Pulmonary artery endothelial cell (primary cell): ENCODE measurements around the gene KRT4. TPM values are rescaled to one million over a fixed set of nuclear protein-coding genes. Genes with fewer than 3 reads are reported as not detected.

Source experiments
- DNase-seq: peaks from one replicate; pipeline ENCODE4 v3.0.0-alpha.2; 2011; ENCODE audit warnings: low read depth, low spot score
- total RNA-seq: library from RNA; depleted of rRNA; stranded (reverse); fragments of >200 nt; gene quantifications from 2 replicates; pipeline ENCODE4 v1.2.3, GENCODE V29; 2014

KRT4 gene
- total RNA-seq, 1 donor from 2014 or later: not detected

GRCh38 chr12:52836491-52837412 is 22.8 kb upstream of the KRT4 start:
- DNase-seq: no peak

DNA sequence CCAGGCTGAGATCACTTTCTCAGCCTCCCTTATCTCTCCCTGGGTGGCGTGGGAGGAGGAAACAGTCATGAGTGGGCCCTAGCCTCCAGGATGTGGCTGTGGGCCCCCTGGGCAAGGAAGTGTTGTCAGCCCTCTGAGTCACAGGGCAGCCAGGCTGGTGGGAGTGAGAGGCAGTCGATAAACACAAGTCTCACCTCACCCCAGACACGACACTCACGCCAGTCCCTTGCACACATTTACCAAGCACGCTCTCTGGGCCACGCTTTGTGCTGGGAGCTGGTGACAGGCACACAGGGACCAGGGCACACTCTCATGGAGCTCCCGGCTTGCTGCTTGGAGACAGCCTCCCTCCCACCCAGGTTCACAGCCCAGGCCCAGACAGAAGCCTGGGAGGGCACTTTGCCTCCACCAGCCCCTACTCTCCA is 22.1 kb upstream of the KRT4 start:
- DNase-seq: peak; percentile 30

- no peak for DNase-seq
These were observed 21.5 kb upstream of the KRT4 start for GRCh38 chr12:52835271-52836041.

DNA sequence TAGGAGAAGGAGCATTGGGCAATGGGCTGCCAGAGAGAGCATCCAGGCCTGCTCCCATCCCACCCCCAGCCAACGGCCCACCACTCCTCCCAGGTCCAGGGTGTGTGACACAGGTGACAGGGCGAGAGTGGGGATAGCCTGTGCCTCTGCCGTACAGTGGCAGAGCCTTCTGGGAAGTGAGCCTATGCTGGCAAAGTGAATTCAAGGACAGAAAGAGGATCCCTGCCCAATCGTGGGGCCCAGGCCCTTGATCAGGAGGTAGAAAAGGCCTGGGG is 20.7 kb upstream of the KRT4 start:
- DNase-seq: no peak

DNA sequence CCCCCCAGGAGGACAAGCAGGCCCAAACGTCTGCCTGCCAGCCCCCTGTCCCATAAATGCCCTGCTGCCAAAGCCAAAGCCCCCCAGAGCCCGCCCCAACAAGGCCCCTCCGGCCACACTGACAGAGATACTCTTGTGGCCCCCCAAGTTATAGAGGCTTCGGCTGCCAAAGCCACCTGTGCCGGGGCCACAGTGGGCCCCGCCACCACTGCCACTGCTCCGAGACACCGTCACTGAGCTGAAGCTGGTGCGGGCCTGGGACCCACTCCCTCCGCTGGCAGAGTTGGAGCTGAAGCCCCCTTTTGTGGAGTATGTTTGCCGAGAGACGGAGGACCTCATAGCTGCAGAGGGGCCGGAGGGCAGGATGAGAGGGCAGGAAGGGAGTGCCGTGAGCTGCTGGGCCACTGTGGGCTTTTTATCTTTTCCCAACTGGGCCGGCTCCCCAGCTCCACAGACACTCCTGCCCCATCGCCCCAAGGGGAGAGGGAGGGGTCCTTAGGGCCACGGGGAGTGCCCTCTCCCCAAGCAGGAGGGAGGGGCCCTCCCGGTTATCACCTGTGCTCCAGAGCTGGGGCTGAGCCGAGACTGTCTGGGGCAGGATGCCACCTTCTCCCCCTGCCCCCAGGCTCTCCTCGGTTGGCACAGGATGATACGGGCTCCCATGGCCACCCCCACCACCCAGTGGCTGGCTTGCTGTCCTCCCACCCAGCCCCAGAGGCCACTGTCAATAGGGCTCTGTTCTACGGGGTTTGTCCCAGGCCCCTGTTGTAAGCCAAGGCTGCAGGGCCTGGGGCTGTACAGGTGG is 20.2 kb upstream of the KRT4 start, which contains the start of gene KRT79:
Gene KRT79 (minus strand): TSS at position 390 of the 805 bp plus-strand sequence. CDS start 51 bp downstream, at position 339.
- DNase-seq: no peak

GRCh38 chr12:52832985-52833905 is 19.3 kb upstream of the KRT4 start:
- no peak for DNase-seq

DNA sequence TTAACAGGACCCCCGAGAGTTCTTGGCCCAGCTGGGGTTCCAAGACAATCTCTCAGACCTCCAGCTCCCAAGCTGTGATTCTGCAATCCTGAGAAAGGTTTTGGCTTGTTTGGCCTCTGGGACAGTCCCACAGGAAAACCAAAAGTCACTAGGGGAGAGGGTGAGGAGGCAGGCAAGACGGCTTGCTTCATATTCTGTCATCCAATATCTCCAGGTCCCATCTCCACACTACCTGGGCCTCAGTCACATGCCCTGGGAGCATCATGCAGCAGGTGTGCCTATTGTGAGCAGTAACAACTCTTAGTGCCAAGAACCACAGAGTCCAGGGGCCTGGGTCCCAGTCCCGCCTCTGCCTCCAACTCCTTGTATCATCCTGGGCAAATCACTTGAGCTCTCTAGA is 18.5 kb upstream of the KRT4 start:
- no peak for DNase-seq

DNA sequence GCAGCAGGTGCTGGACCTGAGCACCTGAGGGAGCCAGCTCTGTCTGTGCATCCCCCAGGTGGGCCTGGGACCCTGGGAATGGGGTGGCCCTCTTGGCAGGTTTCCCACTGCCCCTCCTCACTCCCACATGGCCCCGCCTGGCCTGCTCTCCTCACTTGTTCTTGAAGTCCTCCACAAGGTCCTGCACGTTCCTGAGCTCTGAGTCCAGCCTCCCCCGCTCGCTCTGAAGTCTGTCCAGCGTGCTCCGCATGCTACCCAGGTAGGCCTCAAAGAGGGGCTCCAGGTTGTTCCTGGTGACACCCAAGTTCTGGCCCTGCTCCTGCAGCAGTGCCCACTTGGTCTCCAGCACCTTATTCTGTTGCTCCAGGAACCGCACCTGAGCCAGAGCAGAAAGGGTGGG is 17.3 kb upstream of the KRT4 start:
- DNase-seq: no peak

DNA sequence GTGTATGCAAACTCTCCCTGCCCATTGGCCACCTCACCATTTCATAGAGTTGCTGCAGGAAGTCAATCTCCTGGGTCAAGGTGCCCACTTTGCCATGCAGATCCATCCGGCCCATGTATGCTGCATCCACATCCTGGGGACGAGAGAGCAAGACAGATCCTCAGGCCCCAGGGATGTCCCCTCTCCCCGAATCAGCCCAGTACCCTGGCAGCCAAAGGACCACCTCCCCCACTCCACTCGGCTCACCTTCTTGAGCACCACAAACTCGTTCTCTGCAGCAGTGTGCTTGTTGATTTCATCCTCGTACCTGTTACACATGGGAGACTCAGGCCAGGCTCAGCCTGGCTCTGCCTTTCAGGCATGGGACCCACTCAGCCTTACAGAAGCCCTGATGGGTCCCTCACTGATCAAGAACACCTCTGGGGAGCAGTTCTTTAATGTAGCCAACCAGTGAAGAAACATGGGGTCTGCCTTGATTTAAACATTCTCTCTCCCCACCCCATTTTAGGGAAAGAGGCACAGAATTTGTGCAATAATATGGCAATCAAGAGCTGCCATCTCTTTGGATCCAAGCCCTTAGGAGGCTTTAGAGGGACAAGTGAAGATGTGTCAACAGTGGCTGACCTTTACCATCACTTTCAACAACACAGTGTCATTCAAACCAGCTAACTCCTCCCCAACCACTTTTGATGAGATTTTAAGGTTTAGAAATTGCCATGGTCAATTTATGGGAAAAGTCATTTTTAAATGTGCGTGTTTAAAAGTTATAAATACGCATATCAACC is 16.3 kb upstream of the KRT4 start:
- DNase-seq: no peak

- DNase-seq: no peak
These were observed 14.7 kb upstream of the KRT4 start for GRCh38 chr12:52828591-52829021.

DNA sequence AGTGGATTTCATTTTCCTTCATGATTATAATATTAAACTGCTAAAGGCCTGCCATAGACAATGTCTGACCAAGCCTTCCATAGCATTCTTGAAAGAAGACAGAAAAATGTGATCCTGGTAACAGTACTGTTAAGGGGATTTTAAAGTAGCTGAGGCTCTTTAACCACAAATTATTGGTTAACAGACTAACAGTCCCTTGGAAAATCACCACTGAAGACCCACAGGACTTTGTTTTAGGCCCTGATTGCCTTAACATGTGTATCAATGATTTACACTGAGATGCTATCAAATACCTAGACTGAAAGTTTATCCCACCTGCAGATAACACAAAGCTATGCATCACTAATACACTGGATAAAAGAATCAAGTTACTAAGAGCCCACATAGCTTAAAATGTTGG is 14.2 kb upstream of the KRT4 start:
- DNase-seq: no peak

DNA sequence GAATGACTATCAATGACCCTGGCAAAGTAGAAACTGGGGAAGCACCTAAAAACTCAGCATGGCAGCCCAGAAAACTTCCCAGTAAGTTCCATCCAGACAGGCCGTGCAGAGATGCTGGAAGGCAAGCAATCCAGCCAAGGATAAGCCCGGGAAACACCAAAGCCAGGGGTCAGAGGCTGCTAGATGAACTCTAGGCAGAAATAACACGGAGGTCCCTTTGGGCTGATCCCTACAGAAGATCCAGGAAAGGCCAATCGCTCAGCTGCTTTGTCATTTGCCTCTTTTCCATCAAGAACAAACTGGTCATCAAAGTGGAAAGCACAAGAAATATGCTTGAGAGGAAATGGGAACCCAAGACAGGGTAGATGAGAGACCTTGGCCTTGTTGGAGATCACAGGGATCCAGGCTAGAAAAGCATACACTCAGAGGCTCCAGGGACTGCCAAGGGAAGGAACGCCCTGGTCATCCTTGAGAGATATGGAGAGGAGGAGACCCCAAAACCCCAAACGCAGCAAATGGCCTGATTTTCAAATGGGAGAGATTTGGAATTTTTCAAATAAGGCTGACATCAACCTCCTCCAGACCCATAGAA is 13.7 kb upstream of the KRT4 start:
- no peak for DNase-seq

- no peak for DNase-seq
These were observed 12.9 kb upstream of the KRT4 start for GRCh38 chr12:52826611-52827498.

DNA sequence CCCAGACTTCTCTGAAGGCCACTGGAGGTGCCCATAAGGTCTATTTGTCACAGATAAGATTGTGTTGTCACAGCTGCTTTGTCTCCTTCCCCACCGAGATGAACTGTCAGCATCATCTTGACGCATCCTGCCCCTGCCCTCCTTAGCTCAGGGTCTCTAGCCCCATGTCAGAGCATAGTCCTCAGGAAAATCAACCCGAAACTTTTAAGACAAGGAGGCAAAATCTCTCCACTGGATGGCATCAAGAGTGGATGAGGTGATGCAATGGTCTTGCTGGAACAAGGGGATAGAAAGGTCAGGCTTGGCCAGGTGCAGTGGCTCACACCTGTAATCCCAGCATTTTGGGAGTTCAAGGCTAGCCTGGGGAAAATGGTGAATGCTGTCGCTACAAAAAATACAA is 12.0 kb upstream of the KRT4 start:
- no peak for DNase-seq

DNA sequence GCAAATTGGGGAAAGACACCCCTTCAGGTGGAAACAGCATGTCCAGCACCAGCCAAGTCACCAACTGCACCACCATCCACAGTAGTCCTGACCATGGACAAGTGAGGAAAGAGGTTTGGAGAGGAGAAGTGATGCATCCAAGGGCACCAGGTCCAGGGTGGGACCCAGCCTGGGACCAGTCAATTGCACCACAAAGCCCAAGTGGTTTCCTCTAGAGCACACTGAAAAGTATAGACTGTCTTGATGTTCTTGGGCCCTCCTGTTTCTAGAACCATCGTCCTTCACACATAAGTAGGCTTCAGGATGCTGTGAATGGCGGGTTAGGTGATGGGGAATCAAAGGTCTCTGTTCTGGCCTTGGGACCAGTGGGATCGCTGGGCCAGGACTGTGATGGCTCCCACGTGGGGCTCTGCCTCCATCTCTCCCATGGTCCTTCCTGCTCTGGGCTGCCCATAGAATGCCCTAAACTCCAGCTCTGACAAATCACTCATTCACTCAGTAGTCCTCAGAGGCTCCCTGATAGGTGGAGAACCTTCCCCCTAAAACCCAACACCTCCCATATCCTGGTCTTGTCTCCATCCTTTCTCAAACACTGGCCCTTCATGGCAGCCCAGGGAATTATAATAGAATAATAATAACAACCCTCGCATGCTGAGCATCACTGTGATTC is 11.0 kb upstream of the KRT4 start:
- DNase-seq: no peak

GRCh38 chr12:52823761-52824450 is 10.0 kb upstream of the KRT4 start:
- DNase-seq: no peak

- DNase-seq: no peak
These were observed 9.0 kb upstream of the KRT4 start for GRCh38 chr12:52822771-52823510.
